HG03439 (cell line): ENCODE measurements around the gene INPP5D.
"Not testable (repeated sequence)": the region's sequence is repeated elsewhere in the genome, so short reads cannot be mapped to it uniquely, and the experiment has no call there.

ENCODE experiments used
- ATAC-seq: cut with Tn5 transposase; IDR thresholded peaks from one replicate; pipeline ENCODE4 v1.9.1; 2021; ENCODE audit warnings: mild to moderate bottlenecking, moderate library complexity; ENCODE audit not compliant: unreplicated experiment

Gene INPP5D

GRCh38 chr2:233133239-233133638, 73.1 kb downstream of the INPP5D start:
- no peak for ATAC-seq

- ATAC-seq, result no peak
Measured at GRCh38 chr2:233135421-233135820, 75.3 kb downstream of the INPP5D start.

GRCh38 chr2:233137040-233137439, 76.9 kb downstream of the INPP5D start:
- ATAC-seq, result no peak

GRCh38 chr2:233140077-233140585, 80.0 kb downstream of the INPP5D start:
- ATAC-seq, result no peak

GRCh38 chr2:233140978-233141377, 80.8 kb downstream of the INPP5D start:
- ATAC-seq, result no peak

GRCh38 chr2:233141901-233142300, 81.8 kb downstream of the INPP5D start:
- ATAC-seq, result peak; percentile 15

GRCh38 chr2:233142355-233142897, 82.3 kb downstream of the INPP5D start:
- ATAC-seq, result peak; percentile 75

- ATAC-seq, result no peak
Measured at GRCh38 chr2:233143700-233144331, 83.7 kb downstream of the INPP5D start.

- no peak for ATAC-seq
Measured at GRCh38 chr2:233145726-233146125, 85.6 kb downstream of the INPP5D start.

GRCh38 chr2:233146194-233146593, 86.1 kb downstream of the INPP5D start:
- ATAC-seq, result no peak

GRCh38 chr2:233147136-233147828, 87.1 kb downstream of the INPP5D start:
- ATAC-seq, result no peak

- no peak for ATAC-seq
Measured at GRCh38 chr2:233147829-233148167, 87.7 kb downstream of the INPP5D start.

GRCh38 chr2:233148354-233148753, 88.2 kb downstream of the INPP5D start:
- no peak for ATAC-seq

- ATAC-seq, result no peak
Measured at GRCh38 chr2:233152541-233152940, 92.4 kb downstream of the INPP5D start.

- no peak for ATAC-seq
Measured at GRCh38 chr2:233153146-233153798, 93.1 kb downstream of the INPP5D start.

GRCh38 chr2:233156001-233156400, 95.9 kb downstream of the INPP5D start:
- no peak for ATAC-seq

GRCh38 chr2:233156461-233156860, 96.3 kb downstream of the INPP5D start:
- ATAC-seq, result not testable (repeated sequence)

- ATAC-seq, result no peak
Measured at GRCh38 chr2:233161730-233162129, 101.6 kb downstream of the INPP5D start.

- no peak for ATAC-seq
Measured at GRCh38 chr2:233162770-233163169, 102.6 kb downstream of the INPP5D start.

GRCh38 chr2:233163486-233164103, 103.5 kb downstream of the INPP5D start:
- ATAC-seq, result no peak

GRCh38 chr2:233164128-233164635, 104.0 kb downstream of the INPP5D start:
- ATAC-seq, result no peak
